Medulla oblongata (tissue), 1 donor: Measurements from ENCODE around the gene MUC6.

Source experiments
- DNase-seq: peaks from one replicate; pipeline ENCODE4 v3.0.0-alpha.2; 2015; ENCODE audit errors: extremely low spot score

The MUC6 gene

GRCh38 chr11:1023811-1024596, 12.5 kb downstream of the MUC6 start:
- no peak for DNase-seq

DNA sequence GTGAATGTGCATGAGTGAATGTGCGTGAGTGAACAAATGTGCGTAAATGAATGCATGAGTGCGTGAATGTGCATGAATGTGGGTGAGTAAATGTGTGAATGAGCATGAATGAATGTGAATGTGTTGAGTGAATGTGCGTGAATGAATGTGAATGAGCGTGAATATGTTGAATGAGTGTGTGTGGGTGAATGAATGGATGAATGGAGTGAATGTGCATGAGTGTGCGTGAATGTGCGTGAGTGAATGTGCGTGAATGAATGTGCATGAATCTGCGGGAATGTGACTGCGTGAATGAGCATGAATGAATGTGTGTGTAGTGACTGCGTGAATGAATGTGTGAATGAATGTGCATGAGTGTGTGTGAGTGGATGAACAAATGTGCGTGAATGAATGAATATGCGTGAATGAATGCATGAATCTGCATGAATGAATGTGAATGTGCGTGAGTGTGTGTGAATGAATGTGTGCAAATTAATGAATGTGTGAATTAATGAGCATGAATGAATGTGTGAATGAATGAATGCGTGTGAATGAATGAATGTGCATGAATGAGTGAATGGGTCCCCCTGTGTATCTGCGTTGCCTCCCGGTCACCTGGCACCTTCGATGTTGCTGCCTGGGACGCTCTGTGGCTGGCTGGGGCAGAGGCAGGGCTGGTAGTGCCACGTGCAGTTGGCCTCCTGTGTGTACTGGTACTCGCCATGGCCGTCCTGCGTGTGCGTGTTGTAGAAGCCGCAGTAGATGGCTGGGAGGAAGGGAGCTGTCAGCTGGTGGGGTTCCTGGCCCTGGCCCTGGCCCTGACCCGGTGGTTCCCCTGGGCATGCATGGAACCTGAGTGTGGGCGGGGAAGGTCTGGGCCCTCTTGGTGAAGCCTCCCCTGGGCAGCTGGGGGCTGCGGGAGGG, 13.4 kb downstream of the MUC6 start:
- DNase-seq = no peak

DNA sequence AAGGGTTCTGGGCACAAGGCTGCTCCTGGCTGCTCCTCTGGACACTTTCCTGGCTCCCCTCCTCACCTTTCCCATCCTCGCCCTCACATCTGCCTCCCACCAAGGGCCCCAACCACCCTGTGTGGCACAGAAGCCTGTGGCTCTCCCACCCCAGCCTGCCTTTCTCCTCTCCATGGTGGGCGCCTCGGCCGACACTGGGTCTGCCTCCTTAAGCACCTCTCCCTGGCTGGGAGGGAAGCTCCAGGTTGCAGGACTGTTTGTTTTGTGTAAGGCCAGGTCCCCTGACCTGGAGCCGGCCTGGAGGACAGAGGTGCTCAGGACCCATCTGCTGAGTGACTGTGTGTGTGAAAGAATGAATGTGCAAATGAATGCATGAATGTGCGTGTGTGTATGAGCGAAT, 14.1 kb downstream of the MUC6 start:
- no peak for DNase-seq

DNA sequence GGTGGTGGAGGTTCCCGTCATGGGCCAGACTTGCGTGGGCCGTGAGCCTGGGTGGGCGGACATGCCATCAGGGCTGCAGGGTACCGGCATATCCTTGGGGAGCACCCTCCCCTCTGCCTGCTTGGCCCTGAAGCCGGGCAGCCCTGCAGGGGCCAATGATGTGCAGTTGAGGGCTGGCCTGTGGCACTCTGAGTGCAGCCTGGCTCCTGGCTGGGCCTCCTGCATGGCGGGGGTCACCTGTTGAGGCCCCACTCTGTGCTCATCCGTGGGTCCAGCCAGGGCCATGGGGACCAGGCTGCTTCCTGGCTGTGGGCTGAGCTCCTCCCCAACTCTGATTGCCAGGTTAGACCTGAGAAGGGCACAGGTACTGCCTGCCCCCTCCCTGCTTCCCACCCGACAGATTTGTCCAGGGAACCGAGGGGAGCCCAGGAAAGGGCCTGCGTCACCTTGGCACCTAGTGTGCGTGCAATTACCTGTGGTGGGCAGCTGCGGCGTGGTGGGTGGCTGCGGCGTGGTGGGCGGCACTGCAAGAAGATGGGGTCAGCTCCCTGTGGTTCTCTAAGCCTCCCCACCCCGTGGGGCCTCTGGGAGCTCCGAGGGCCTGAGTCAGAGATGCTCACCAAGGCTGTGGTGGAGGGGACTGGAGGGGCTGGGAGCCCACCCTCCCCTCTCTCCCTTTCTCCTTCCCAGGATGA, 16.2 kb downstream of the MUC6 start:
- no peak for DNase-seq

DNA sequence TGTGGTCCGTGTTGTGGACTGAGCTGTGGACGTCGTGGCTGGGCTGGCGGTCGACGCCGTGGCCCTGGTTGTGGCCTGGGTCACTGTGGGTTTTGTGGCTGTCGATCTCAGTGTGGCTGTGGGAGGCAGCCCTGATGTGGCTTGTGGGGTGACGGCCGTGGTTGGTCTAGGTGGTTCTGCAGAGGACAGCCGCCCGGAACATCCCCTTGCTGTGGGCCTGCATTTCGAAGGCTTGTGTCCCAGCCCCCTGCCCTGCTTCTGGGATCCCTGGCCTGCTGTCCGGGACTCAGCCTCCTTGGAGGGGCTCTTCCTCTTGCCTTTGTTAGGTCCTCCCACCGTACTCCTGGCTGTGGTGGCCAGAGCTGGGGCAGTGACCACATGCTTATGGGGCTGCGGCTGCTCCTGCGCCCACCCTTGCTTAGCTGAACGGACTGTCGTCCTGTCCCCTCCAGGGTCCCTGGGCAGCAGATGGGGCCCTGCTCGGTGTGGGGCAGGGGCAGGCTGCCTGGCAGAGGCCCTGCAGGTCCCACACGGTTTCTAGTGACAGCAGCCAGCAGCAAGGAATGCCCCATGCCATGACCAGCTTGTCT, 17.1 kb downstream of the MUC6 start:
- DNase-seq = no peak

- no peak for DNase-seq
Observed at GRCh38 chr11:1018091-1018490, 18.4 kb downstream of the MUC6 start.

- peak; percentile 16 for DNase-seq
Observed at GRCh38 chr11:1017269-1018005, 19.1 kb downstream of the MUC6 start.

DNA sequence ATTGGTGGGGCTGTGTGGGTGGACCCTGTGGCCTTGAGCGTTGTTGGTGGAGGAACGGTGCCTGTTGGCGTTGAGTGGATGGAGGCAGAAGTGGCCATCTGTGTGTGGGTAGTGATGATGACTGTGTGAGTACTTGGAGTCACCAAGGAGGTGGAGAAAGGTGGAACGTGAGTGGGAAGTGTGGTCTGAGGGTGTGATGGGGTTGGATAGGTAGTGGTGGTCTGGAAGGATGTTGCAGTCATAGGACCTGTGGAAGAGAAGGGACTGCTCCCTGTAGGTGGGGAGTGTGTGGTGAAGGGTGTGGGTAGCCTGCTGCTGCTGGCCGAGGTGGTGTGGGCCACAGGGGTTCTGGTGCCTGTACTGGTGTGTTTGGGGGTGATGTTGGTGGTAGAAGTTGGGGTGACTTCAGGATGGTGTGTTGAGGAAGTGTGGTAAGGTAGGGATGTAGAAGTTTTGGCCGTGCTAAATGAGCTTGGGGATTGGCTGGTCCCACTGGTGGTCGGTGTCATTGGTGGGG, 19.9 kb downstream of the MUC6 start:
- DNase-seq = peak; percentile 6

GRCh38 chr11:1015826-1016545, 20.5 kb downstream of the MUC6 start:
- no peak for DNase-seq

DNA sequence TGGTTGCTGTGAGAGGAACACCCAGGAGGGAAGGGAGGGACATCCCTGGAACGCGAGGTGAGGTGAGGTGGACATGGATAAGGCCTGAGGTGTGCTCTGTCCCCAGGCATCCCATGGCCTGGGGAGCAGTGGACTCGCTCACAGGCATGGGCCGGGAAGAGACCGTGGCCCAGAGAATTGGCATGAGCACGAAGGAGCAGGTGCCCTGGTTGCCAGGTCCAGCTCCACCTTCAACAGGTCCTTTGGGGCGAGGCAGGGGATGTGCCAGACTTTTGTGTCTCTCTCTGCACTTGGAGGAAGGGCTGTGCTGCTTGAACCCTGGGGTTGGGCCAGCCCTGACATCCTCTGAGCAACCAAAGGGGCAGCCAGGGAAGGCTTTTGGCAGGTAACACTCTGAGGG, 21.5 kb downstream of the MUC6 start:
- DNase-seq = no peak

DNA sequence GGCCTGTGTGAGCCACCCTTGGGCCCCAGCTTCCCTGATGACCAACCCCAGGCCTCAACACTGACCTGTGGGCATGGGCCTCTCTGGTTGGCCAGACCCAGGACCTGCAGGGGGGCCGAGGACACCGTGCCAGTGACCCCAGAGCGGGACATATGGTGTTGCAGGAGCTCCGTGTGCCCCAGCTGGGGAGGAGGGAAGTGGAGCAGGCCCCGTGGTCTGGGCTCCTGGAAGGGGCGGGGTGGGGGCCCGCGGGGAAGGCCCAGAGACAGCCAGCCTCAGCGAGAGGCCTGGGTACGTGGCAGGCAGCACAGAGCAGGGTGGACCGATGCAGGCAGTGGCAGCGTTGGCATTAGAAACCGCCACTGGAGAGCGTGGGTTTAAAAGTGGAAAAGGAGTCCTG, 22.2 kb downstream of the MUC6 start:
- DNase-seq = no peak

GRCh38 chr11:1013631-1013935, 22.9 kb downstream of the MUC6 start:
- DNase-seq = no peak

GRCh38 chr11:1012740-1013630, 23.5 kb downstream of the MUC6 start:
- no peak for DNase-seq

DNA sequence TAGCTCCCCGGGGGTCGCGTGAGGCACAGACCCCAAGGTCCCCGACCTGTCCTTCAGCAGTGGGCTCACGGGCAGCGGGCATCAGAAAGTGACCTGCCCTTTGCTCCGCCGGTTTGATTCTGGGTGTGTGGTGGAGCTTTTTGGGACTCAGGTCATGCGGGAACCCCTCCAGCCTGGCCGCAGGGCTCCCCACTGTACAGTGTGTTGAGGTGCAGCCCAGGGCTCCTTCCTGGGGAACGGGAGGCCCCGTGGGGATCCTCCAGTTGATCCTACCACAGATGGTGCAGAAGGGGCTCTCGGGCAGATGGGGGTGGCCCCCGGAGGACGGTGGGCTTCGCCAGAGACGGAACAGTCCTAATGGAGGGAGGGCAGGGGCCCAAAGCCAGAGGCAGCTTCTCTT, 24.2 kb downstream of the MUC6 start:
- DNase-seq = no peak

DNA sequence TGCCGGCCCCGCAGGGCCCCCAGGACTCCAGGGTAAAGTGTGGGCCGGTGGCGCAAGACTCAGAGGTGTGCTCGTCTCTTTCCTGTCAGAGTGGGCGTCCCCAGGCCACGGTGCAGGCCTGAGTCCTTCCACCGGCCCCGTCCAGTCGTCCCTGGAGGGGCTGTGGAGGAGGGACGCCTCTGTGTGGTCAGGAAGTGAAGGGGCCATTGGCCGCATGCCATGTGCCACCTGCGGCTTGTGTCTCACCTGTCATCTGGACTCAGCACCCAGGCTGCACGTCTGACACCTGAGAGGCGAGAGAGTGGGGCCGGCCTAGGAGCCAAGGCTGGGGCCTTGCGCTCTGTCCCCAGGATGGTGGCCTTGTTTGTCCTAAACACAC, 25.2 kb downstream of the MUC6 start:
- no peak for DNase-seq

DNA sequence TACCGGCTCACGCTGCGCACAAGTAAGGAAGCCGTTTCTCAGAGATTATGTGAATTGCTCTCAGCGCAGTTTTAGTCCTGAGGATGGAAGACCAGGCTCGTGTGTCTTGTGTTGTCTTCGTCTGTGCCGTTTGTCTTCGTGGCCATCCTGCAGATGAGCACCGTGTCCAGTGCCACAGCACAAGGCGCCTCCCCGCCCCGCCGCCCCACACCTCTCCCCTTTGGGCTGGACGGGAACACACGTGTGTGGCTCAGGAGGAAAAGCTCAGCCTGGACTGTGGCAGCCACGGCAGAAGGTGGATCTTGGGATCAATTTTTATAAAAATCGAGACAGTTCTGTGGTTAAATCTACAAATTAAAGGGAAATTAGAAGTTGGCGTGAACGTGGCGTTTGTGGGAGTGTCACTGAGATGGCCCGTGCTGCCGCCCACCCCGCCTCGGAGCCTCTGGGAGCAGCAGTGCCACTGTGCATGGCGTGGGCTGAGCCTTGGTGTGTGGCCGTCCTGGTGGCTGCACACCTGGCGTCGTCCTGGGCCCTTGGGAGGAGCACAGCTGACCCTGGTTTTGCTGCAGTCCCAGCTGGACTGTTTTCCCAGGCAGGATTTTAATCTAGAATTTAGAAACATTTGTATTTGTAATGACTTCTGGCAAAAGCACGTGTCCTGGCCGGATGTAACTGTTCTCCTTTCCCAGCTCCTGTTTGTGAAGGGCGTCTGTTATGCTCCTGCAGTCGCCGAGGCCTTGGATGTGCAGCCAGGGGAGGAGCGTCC, 25.8 kb downstream of the MUC6 start:
- DNase-seq = no peak

- no peak for DNase-seq
Observed at GRCh38 chr11:1009991-1010390, 26.5 kb downstream of the MUC6 start.

GRCh38 chr11:1009371-1009770, 27.1 kb downstream of the MUC6 start:
- DNase-seq = no peak

GRCh38 chr11:1008803-1009145, 27.7 kb downstream of the MUC6 start:
- no peak for DNase-seq
